Endothelial cell of umbilical vein (primary cell): Measurements from ENCODE around the gene RNF11. TPM values are rescaled to one million over a fixed set of nuclear protein-coding genes. Genes with fewer than 3 reads are reported as not detected.

ENCODE experiments used
- BruUV-seq: library from RNA; stranded (reverse); fragments of 400-500 nt; replicated peaks from 2 replicates; lab custom pipeline; 2021; lab: Mats Ljungman, UMichigan
- CTCF ChIA-PET: fragments of 300-600, 350-600 bp; sonication (Branson Sonifier 250); formaldehyde crosslinking; loops from one replicate; lab custom pipeline; 2021; ENCODE audit warnings: antibody characterized with exemption, inconsistent platforms; lab: Charles Lee
- POLR2A ChIA-PET: fragments of 300-600, 350-600 bp; sonication (Branson Sonifier 250); formaldehyde crosslinking; loops from one replicate; lab custom pipeline; 2021; ENCODE audit warnings: antibody characterized with exemption, inconsistent platforms; lab: Charles Lee
- DNase-seq: peaks from one replicate; pipeline ENCODE4 v3.0.0-alpha.2; 2011; ENCODE audit warnings: low read depth, low spot score
- FAIRE-seq: peaks from 2 replicates; lab custom pipeline; 2011; peaks lifted over from hg19 to GRCh38; lab: Jason Lieb, UNC
- H2AFZ ChIP-seq: 2 replicates; pipeline ENCODE4 v1.6.0; 2012; ENCODE audit warnings: low read depth, low read length, control low read depth, inconsistent platforms
- H3K27ac ChIP-seq: 2 replicates; pipeline ENCODE4 v1.5.1; 2011; ENCODE audit warnings: low read depth, mild to moderate bottlenecking, control low read depth, low read length, moderate library complexity; ENCODE audit not compliant: insufficient read depth
- H3K27me3 ChIP-seq, 2 experiments: 2 replicates each; pipeline versions ENCODE4 v1.6.0 to v1.6.1; 2011; ENCODE audit warnings: low read length in 2 of 2, mixed read lengths in 1 of 2; ENCODE audit not compliant: control insufficient read depth in 2 of 2, insufficient read depth in 2 of 2
- H3K36me3 ChIP-seq, 2 experiments: 2 replicates in 1 of 2; 3 replicates in 1 of 2; pipeline ENCODE4 v1.5.1; 2011; ENCODE audit warnings: low read length in 2 of 2, mild to moderate bottlenecking in 1 of 2, moderate library complexity in 1 of 2; ENCODE audit not compliant: control insufficient read depth in 2 of 2, insufficient read depth in 2 of 2; ENCODE audit errors: extremely low read depth in 1 of 2
- H3K4me1 ChIP-seq: 3 replicates; pipeline ENCODE4 v1.5.1; 2011; ENCODE audit warnings: mild to moderate bottlenecking, low read length; ENCODE audit not compliant: control insufficient read depth, insufficient read depth; ENCODE audit errors: extremely low read depth
- H3K4me2 ChIP-seq: 2 replicates; pipeline ENCODE4 v1.6.1; 2011; ENCODE audit warnings: low read length, control low read depth, mixed read lengths; ENCODE audit not compliant: insufficient read depth
- H3K4me3 ChIP-seq, 3 experiments: fragments of 200-600 bp in 1 of 3; sonication (generic), shearing (Covaris generic) in 1 of 3; replicated peaks in 1 of 3; 2 replicates each; pipeline ENCODE4 v1.5.1; 2011 to 2016; ENCODE audit warnings: control low read depth in 3 of 3, low read length in 3 of 3, mild to moderate bottlenecking in 2 of 3, inconsistent platforms in 1 of 3, low read depth in 1 of 3, moderate library complexity in 1 of 3; ENCODE audit not compliant: insufficient read depth in 1 of 3
- H3K79me2 ChIP-seq: 2 replicates; pipeline ENCODE4 v1.6.0; 2012; ENCODE audit warnings: low read length, inconsistent platforms; ENCODE audit not compliant: control insufficient read depth, insufficient read depth
- H3K9ac ChIP-seq: replicated peaks from 2 replicates; pipeline ENCODE3; 2011; ENCODE audit warnings: low read length, control low read depth; ENCODE audit not compliant: insufficient read depth; ENCODE audit errors: extremely low read depth
- H3K9me1 ChIP-seq: replicated peaks from 3 replicates; pipeline ENCODE4 v1.6.0; 2011; ENCODE audit warnings: mild to moderate bottlenecking, low read length; ENCODE audit not compliant: control insufficient read depth, insufficient read depth; ENCODE audit errors: extremely low read depth
- H3K9me3 ChIP-seq: replicated peaks from 2 replicates; pipeline ENCODE4 v1.5.1; 2012; ENCODE audit warnings: low read length, inconsistent platforms; ENCODE audit not compliant: control insufficient read depth, insufficient read depth
- H4K20me1 ChIP-seq: replicated peaks from 2 replicates; pipeline ENCODE3; 2011; ENCODE audit warnings: mild to moderate bottlenecking, low read length; ENCODE audit not compliant: control insufficient read depth, insufficient read depth; ENCODE audit errors: extremely low read depth
- CTCF ChIP-seq, 2 donors: IDR thresholded peaks; 1 replicate in 1 of 2; 2 replicates in 1 of 2; pipeline ENCODE4 v1.5.1; 2011; ENCODE audit warnings: low read length in 2 of 2, mild to moderate bottlenecking in 2 of 2, moderate library complexity in 2 of 2, control low read depth in 1 of 2, inconsistent platforms in 1 of 2, low read depth in 1 of 2; ENCODE audit not compliant: insufficient read depth in 1 of 2; ENCODE audit errors: extremely low read depth in 1 of 2
- EZH2 ChIP-seq: IDR thresholded peaks from 2 replicates; pipeline ENCODE4 v1.6.1; 2012; ENCODE audit warnings: borderline replicate concordance, low read depth, mild to moderate bottlenecking, moderate library complexity, low read length, inconsistent platforms; ENCODE audit not compliant: severe bottlenecking
- FOS ChIP-seq: IDR thresholded peaks from 2 replicates; pipeline ENCODE4 v1.6.1; 2011; ENCODE audit warnings: mild to moderate bottlenecking, low read length, moderate library complexity, borderline replicate concordance; ENCODE audit not compliant: insufficient read depth
- GATA2 ChIP-seq: IDR thresholded peaks from 2 replicates; pipeline ENCODE4 v1.7.0; 2011; ENCODE audit warnings: low read depth, mild to moderate bottlenecking, moderate library complexity, mixed read lengths, low read length; ENCODE audit not compliant: insufficient read length, insufficient read depth
- JUN ChIP-seq: IDR thresholded peaks from 2 replicates; pipeline ENCODE4 v1.6.1; 2011; ENCODE audit warnings: borderline replicate concordance, low read depth; ENCODE audit not compliant: insufficient read length, insufficient read depth
- MAX ChIP-seq: IDR thresholded peaks from 2 replicates; pipeline ENCODE4 v1.6.1; 2011; ENCODE audit not compliant: insufficient read depth, insufficient read length
- MYC ChIP-seq: IDR thresholded peaks from one replicate; pipeline ENCODE4 v1.6.1; 2011; ENCODE audit warnings: mild to moderate bottlenecking, low read depth, low read length
- POLR2A ChIP-seq: IDR thresholded peaks from 2 replicates; pipeline ENCODE4 v1.6.1; 2012; ENCODE audit warnings: low read depth, mild to moderate bottlenecking, control low read depth, low read length
- POLR2AphosphoS5 ChIP-seq: IDR thresholded peaks from 2 replicates; pipeline ENCODE4 v1.6.1; 2012; ENCODE audit warnings: low read depth, mild to moderate bottlenecking, control low read depth, low read length, moderate library complexity; ENCODE audit not compliant: insufficient read depth
- dilution Hi-C: fragments of 300-500 bp; cut with MboI; formaldehyde crosslinking; loops from one replicate; pipeline ENCODE4 v1.15.0; 2019; ENCODE audit warnings: low sequenced_read_pairs; ENCODE audit not compliant: extremely low pct_ligation_motif_present
- intact Hi-C: fragments of 100-400 bp; cut with micrococcal nuclease; formaldehyde crosslinking; loops from one replicate; pipeline ENCODE4 v1.10.0; 2022
- polyA plus RNA-seq, 4 experiments: library from polyadenylated mRNA; depleted of rRNA in 3 of 4; stranded (reverse) in 3 of 4; unstranded in 1 of 4; fragments of >200 nt; gene quantifications; 2 replicates each; pipeline versions ENCODE4 v1.2.1 to v1.2.3, GENCODE V29; 2011 to 2012; ENCODE audit warnings: missing spikeins in 1 of 4
- total RNA-seq: library from RNA; stranded (reverse); gene quantifications from 2 replicates; pipeline ENCODE4 v1.2.3, GENCODE V29; 2021

RNF11 gene
- total and polyA plus RNA-seq, 2 donors (not counting 3 experiments of a cell fraction or from before 2014, with no cell fraction given): 75.2 to 82.9 TPM

GRCh38 chr1:51218570-51218969 is 17.5 kb upstream of the RNF11 start:
- dilution Hi-C loops: no loop called here
- no peak for FAIRE-seq
- CTCF ChIA-PET: interaction anchor here (0.6 to 1.6 kb wide), 2 partner anchors 30 to 78 kb away, joined by 3 to 4 read pairs; no protein-coding TSS in a partner anchor

More at GRCh38 chr1:51218570-51218969, 17.5 kb upstream of the RNF11 start:
- Histone ChIP-seq H3K4me2 (no peak overlapping the region), H4K20me1 (no peaks in the 10 kb centered on the region), H3K27ac (no peak overlapping the region), H3K9me1 (no peaks in the 10 kb centered on the region), H3K36me3 (no peaks in the 10 kb centered on the region), H3K9ac (no peak overlapping the region), H3K4me3 (no peak overlapping the region), H3K27me3 (no peaks in the 10 kb centered on the region), H3K79me2 (no peaks in the 10 kb centered on the region), H3K4me1 (no peaks in the 10 kb centered on the region), H3K9me3 (no peaks in the 10 kb centered on the region), H2AFZ (no peak overlapping the region)
- no peak for DNase-seq
- TF ChIP-seq POLR2AphosphoS5 (no peak), FOS (no peak), POLR2A (no peak), EZH2 (no peak), MAX (no peak), GATA2 (no peak), MYC (no peak), CTCF (IDR thresholded peaks at IDR 0.05; ENCODE audit: extremely low read depth in 1 of 2, insufficient read depth in 1 of 2, low read depth in 1 of 2, low read length in 2 of 2) (no peak), JUN (no peak)
- POLR2A ChIA-PET: no interaction called here
- intact Hi-C loops: no loop called here
- BruUV-seq: no TSS peak
